GM19395 (cell line): ENCODE results near the gene SEM1.
"Not testable (repeated sequence)": the region's sequence is repeated elsewhere in the genome, so short reads cannot be mapped to it uniquely, and the experiment has no call there.

ENCODE experiments used
- ATAC-seq: cut with Tn5 transposase; IDR thresholded peaks from one replicate; pipeline ENCODE4 v1.9.1; 2021; ENCODE audit warnings: mild to moderate bottlenecking, moderate library complexity; ENCODE audit not compliant: unreplicated experiment

SEM1 gene

DNA sequence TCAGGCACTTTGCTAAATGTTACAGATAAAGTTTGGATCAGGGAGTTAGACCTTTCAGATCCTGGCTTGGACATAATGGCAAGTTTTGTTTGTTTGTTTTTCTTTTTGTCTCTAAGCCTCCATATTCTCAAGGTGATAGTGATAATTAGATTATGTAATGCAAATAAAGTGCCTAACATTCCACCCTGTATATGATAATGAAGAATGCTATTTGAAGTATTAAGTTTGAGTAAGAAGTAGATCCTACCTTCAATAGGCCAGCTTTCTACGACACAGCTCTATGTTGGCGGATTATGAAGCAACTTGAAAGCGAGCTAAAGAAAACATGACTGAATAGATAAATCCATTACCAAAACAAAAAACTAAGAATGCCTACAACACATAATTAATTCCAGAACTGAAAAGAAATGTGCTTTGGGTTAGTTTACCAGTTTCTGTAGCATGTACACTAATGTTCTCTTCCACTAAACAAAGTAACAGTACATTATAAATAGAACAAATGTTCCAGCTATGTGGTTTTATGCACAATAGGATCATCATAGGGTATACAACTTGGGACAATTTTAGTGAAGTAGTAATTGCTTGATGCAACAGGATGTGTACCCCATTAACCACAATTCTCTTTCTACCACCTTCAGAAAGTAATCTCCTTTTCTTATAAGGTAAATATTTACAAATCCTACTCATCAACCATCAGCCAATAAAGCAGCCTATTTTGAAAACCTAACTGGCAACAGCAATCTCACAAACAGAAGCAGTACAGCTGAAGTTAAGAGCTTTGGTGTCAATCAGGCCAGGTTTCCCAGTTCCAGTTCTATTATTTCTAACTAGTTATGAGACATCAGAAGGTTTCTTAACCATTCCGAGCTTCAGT is 1.5 kb downstream of the SEM1 start:
- no peak for ATAC-seq

GRCh38 chr7:96701258-96701657 is 8.4 kb downstream of the SEM1 start:
- no peak for ATAC-seq

- ATAC-seq, result no peak
Measured at GRCh38 chr7:96700516-96700915, 9.1 kb downstream of the SEM1 start.

DNA sequence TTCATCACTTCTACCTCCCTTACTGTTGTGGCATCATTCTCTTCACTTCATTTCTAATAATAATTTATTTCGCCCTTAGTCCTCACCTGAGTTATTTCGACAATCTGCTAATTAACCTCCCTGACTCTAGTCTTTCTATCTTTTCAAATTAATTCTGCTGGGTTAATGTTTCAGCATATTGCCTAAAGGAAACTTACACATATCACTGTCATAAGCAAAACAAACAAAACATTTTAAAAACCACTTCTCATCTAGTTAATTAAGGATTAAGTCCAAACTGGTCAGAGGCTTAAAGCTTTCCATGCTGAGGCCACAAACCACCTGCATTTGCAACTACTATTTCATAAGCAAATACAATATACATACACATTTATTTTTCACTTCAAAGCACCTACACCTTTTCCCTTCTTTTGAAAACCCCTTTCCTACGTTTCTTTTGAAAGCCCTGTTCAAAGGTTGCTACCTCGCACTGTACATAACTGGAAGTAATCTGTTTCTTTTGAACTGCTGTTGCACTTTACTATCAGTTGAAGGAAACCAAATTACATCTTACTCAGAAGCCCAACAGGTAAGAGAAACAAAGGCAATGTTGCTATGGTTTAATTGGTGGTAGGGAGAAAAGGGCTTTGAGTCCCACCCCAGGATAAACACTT is 10.3 kb downstream of the SEM1 start:
- no peak for ATAC-seq

- ATAC-seq, result not testable (repeated sequence)
Measured at GRCh38 chr7:96698449-96698848, 11.2 kb downstream of the SEM1 start.

DNA sequence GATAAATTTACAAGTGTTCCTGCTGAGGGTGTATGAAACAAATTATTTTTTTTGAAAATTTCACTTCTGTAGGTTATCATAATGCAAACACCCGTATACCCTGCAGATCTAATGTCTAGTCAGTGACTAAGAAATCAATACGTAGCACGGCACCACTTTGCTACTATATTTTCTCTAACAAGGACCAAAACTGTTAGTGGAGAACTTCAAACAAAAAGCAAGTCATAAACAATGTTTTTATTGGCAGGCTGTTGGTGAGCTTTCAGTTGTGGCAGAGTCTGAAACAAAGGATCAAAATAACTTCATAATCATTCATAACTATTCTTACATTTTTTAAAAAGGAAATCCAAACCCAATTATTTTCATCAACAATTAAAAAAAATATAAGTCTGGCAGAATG is 11.8 kb downstream of the SEM1 start:
- ATAC-seq, result no peak

DNA sequence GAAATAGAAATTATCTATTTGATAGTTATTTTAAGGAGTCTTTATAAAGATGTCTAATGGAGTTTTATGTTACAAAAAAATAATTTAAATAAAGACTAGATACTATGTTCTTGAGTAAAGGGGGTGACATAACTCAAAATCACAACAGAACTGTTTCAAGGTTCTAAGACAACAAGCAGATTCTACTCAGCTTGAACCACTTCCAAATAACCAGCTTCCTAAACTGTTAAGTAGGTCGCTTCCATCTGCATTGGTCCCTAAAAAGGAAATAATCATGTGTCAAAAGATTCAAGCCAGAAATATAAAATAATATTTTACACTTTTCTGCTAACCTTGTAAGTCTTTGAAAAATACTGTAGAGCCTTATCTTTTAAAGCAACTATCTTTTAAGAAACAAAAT is 14.1 kb downstream of the SEM1 start:
- no peak for ATAC-seq

- no peak for ATAC-seq
Measured at GRCh38 chr7:96694082-96694481, 15.6 kb downstream of the SEM1 start.

DNA sequence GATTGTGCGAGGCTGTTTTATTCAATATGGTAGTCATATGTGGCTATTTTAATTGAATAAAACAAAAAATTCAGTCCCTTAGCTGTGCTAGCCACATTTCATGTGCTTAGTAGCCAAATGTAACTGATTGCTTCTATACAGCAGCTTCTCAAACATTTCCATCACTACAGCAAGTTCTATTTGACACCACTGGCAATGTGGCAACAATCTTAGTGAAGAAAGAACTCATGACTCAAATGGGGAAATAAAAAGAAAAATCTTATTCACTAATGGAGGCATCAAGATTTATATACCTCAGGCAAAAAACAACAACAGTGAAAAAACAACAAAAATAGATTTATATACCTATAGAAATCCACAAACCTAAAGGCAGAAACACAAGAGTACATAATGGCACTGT is 17.9 kb downstream of the SEM1 start:
- ATAC-seq, result no peak

- ATAC-seq, result no peak
Measured at GRCh38 chr7:96689414-96689813, 20.2 kb downstream of the SEM1 start.

- peak; percentile 59 for ATAC-seq
Measured at GRCh38 chr7:96686305-96686704, 23.3 kb downstream of the SEM1 start.

GRCh38 chr7:96685755-96686154 is 23.9 kb downstream of the SEM1 start:
- peak; percentile 70 for ATAC-seq

- peak; percentile 85 for ATAC-seq
Measured at GRCh38 chr7:96685353-96685752, 24.3 kb downstream of the SEM1 start.

- ATAC-seq, result no peak
Measured at GRCh38 chr7:96679886-96680285, 29.8 kb downstream of the SEM1 start.

GRCh38 chr7:96676919-96677318 is 32.7 kb downstream of the SEM1 start:
- no peak for ATAC-seq

DNA sequence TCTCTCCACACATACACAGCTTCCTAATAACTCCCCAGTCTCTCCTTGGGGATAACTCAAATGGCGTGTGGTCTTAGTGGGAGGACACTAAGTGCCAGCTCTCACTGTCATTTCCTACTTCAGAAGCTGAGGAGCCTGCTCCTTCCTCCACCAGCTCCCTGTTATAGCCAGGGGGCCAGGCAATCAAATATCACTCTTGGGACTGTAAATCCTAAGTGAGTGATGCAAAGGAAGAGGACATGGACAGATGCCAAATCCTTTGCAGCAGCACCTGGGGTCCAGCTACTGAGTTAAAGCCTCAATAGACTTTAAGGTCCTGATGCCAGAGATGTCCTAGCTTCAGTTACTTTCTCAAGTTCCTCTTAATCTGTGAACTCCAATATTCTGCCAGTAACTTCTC is 34.1 kb downstream of the SEM1 start:
- ATAC-seq, result no peak

DNA sequence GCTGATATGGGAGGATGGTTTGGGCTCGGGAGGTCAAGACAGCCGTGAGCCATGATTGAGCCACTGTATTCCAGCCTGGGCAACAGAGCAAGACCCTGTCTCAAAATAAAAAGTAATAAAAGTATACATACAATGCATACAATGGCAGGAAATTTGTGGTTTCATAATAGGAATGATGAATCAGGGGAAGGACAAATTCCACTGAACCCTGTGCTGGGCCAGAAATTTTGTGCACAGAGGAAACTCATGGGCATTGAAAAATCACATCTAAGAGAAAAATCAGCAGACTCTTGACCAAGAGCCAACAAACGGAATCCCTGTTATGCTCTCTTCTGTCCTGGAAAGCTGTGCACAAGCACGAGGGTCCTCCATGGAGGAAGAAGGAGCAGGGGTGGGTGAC is 35.1 kb downstream of the SEM1 start:
- no peak for ATAC-seq

- no peak for ATAC-seq
Measured at GRCh38 chr7:96671854-96672253, 37.8 kb downstream of the SEM1 start.

DNA sequence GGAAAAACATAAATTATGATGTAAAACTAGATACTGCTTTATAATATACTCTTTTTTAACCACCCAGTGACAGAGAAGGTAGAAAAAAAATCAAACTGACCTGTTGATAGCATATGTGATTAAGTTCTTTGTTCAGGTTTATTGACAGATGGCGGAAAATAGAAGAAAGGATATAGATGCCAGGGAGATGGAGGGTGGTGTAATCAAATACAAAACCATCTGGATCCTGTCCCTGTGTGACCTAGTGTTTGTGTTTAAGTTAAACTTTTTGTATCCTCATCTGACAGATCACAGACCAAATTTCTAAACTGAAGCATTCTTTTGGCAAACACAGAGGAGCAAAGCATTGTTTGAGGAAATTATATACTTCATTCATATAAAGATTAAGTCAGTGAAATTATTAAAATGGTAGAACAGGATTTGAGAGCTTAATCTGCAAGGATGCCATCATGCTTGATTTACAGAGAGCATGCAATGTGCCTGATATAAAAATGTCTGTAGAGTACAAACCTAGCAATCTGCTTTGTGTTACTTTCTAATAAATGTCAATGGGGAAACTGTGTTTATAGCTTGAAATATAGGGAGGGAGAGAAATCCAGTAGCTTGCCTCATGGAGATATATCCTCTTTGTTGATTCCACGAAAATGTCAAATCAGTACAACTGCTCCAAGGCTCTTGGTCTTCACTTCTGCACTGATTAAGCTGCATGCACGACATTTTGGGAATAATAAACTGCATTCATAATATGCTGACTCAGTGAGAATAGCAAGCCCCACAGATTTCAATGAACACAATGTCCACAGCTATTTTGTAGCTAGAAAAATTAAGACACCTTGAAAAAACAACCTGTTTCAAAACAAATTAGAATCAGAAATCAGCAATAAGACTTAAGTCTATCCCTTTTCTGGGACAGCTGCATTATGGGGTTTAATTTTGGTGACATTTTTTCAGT is 39.0 kb downstream of the SEM1 start:
- ATAC-seq, result no peak

DNA sequence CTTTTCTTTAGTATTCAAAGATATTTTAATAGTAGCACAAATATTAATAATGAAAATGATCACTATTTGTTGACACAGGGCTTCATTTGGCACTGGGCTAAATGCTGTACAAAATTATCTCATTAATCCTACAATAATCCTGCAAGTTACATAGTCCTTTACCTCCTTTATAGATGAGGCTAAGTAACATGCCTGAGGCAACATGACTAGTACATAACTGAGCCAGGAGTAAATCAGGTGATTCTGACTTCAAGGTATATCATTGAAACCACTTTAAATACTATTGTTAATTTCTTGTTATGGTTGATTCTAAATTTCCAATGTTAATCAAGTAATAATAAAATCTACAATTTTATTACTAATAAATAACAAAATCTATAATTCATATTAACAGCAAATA is 39.8 kb downstream of the SEM1 start:
- no peak for ATAC-seq

- ATAC-seq, result no peak
Measured at GRCh38 chr7:96667026-96667425, 42.6 kb downstream of the SEM1 start.
